Neuron (in vitro differentiated cells): Measurements from ENCODE around the gene GLRX.
A peak's percentile ranks its signal among the peaks of the same experiment; 100 is the strongest.
"Not testable (repeated sequence)": the region's sequence is repeated elsewhere in the genome, so short reads cannot be mapped to it uniquely, and the experiment has no call there.

Source experiments
- H2AFZ ChIP-seq: one replicate; pipeline ENCODE4 v1.6.1; 2013; ENCODE audit warnings: low read depth, mild to moderate bottlenecking, inconsistent platforms, low read length, moderate library complexity
- H3K27me3 ChIP-seq: one replicate; pipeline ENCODE4 v1.6.1; 2013; ENCODE audit warnings: low read length; ENCODE audit not compliant: insufficient read depth
- H3K36me3 ChIP-seq: one replicate; pipeline ENCODE4 v1.6.1; 2013; ENCODE audit warnings: low read length; ENCODE audit not compliant: insufficient read depth
- H3K4me1 ChIP-seq: one replicate; pipeline ENCODE4 v1.6.1; 2013; ENCODE audit warnings: low read length; ENCODE audit not compliant: insufficient read depth
- H3K4me3 ChIP-seq: 2 replicates; pipeline ENCODE4 v1.5.1; 2013; ENCODE audit warnings: mild to moderate bottlenecking, low read length, moderate library complexity
- H3K9me3 ChIP-seq: one replicate; pipeline ENCODE4 v1.6.1; 2013; ENCODE audit warnings: low read length

The GLRX gene

GRCh38 chr5:95861221-95861863 lies 38.8 kb upstream of the GLRX start:
- Histone ChIP-seq H2AFZ (no peak overlapping the region), H3K36me3 (no peaks in the 10 kb centered on the region), H3K4me3 (no peak overlapping the region), H3K27me3 (no peaks in the 10 kb centered on the region), H3K9me3 (peaks cover 1% of the 10 kb centered on the region), H3K4me1 (peaks cover 56% of the 10 kb centered on the region)

- H2AFZ ChIP-seq: no peak overlapping the region
- H3K27me3 ChIP-seq: no peaks in the 10 kb centered on the region
- H3K36me3 ChIP-seq: no peaks in the 10 kb centered on the region
- H3K4me3 ChIP-seq: no peak overlapping the region
- H3K9me3 ChIP-seq: peaks cover 1% of the 10 kb centered on the region
- H3K4me1 ChIP-seq: peaks cover 47% of the 10 kb centered on the region
Measured at GRCh38 chr5:95859661-95860060, 37.1 kb upstream of the GLRX start.

- peak overlapping the region; percentile 5 for H3K4me3 ChIP-seq
- no peaks in the 10 kb centered on the region for H3K27me3 ChIP-seq
- H3K36me3 ChIP-seq: no peaks in the 10 kb centered on the region
- peaks cover 1% of the 10 kb centered on the region for H3K9me3 ChIP-seq
- H2AFZ ChIP-seq: no peak overlapping the region
- peaks cover 44% of the 10 kb centered on the region for H3K4me1 ChIP-seq
Measured at GRCh38 chr5:95858661-95859595, 36.4 kb upstream of the GLRX start.

- Histone ChIP-seq H3K36me3 (no peaks in the 10 kb centered on the region), H3K4me1 (peaks cover 40% of the 10 kb centered on the region), H3K9me3 (peaks cover 1% of the 10 kb centered on the region), H3K27me3 (no peaks in the 10 kb centered on the region), H2AFZ (no peak overlapping the region), H3K4me3 (no peak overlapping the region)
Measured at GRCh38 chr5:95858023-95858461, 35.5 kb upstream of the GLRX start.

GRCh38 chr5:95857185-95857945 lies 34.8 kb upstream of the GLRX start:
- no peak overlapping the region for H3K4me3 ChIP-seq

GRCh38 chr5:95856501-95856981 lies 34.0 kb upstream of the GLRX start:
- no peaks in the 10 kb centered on the region for H3K36me3 ChIP-seq
- H3K4me1 ChIP-seq: peaks cover 35% of the 10 kb centered on the region
- no peak overlapping the region for H2AFZ ChIP-seq

More at GRCh38 chr5:95857185-95857945, 34.8 kb upstream of the GLRX start:
- peaks cover 1% of the 10 kb centered on the region for H3K9me3 ChIP-seq
- no peaks in the 10 kb centered on the region for H3K36me3 ChIP-seq
- no peak overlapping the region for H2AFZ ChIP-seq
- peaks cover 35% of the 10 kb centered on the region for H3K4me1 ChIP-seq
- H3K27me3 ChIP-seq: no peaks in the 10 kb centered on the region

GRCh38 chr5:95853490-95853889 lies 31.0 kb upstream of the GLRX start:
- H3K9me3 ChIP-seq: no peaks in the 10 kb centered on the region
- no peak overlapping the region for H3K4me3 ChIP-seq
- no peaks in the 10 kb centered on the region for H3K27me3 ChIP-seq
- no peaks in the 10 kb centered on the region for H3K36me3 ChIP-seq
- H2AFZ ChIP-seq: no peak overlapping the region
- peaks cover 22% of the 10 kb centered on the region for H3K4me1 ChIP-seq

More at GRCh38 chr5:95856501-95856981, 34.0 kb upstream of the GLRX start:
- Histone ChIP-seq H3K27me3 (no peaks in the 10 kb centered on the region), H3K4me3 (no peak overlapping the region), H3K9me3 (peaks cover 1% of the 10 kb centered on the region)

- no peak overlapping the region for H3K4me3 ChIP-seq
- H3K9me3 ChIP-seq: no peaks in the 10 kb centered on the region
- H3K36me3 ChIP-seq: no peaks in the 10 kb centered on the region
- H3K4me1 ChIP-seq: peaks cover 14% of the 10 kb centered on the region
- H3K27me3 ChIP-seq: no peaks in the 10 kb centered on the region
- H2AFZ ChIP-seq: no peak overlapping the region
Measured at GRCh38 chr5:95852567-95852966, 30.0 kb upstream of the GLRX start.

- H3K36me3 ChIP-seq, H2AFZ ChIP-seq, H3K4me3 ChIP-seq, H3K4me1 ChIP-seq, H3K27me3 ChIP-seq, H3K9me3 ChIP-seq: not testable (repeated sequence)
Measured at GRCh38 chr5:95851141-95851540, 28.6 kb upstream of the GLRX start.

- no peaks in the 10 kb centered on the region for H3K36me3 ChIP-seq
- H3K27me3 ChIP-seq: no peaks in the 10 kb centered on the region
- no peak overlapping the region for H2AFZ ChIP-seq
- H3K4me1 ChIP-seq: no peaks in the 10 kb centered on the region
- H3K9me3 ChIP-seq: no peaks in the 10 kb centered on the region
- H3K4me3 ChIP-seq: no peak overlapping the region
Measured at GRCh38 chr5:95850391-95850894, 27.9 kb upstream of the GLRX start.

- Histone ChIP-seq H3K27me3 (no peaks in the 10 kb centered on the region), H3K4me3 (no peak overlapping the region), H3K9me3 (no peaks in the 10 kb centered on the region), H3K36me3 (no peaks in the 10 kb centered on the region), H2AFZ (no peak overlapping the region), H3K4me1 (no peaks in the 10 kb centered on the region)
Measured at GRCh38 chr5:95848701-95849100, 26.2 kb upstream of the GLRX start.

- Histone ChIP-seq H3K4me3 (no peak overlapping the region), H3K4me1 (no peaks in the 10 kb centered on the region), H3K27me3 (no peaks in the 10 kb centered on the region), H2AFZ (no peak overlapping the region), H3K9me3 (no peaks in the 10 kb centered on the region), H3K36me3 (no peaks in the 10 kb centered on the region)
Measured at GRCh38 chr5:95847261-95847592, 24.7 kb upstream of the GLRX start.
